WTC11 (cell line): ENCODE measurements around the gene UBL4A. TPM values are rescaled to one million over a fixed set of nuclear protein-coding genes. Genes with fewer than 3 reads are reported as not detected.

Experiments used
- ATAC-seq: fragments of 200-7000 bp; cut with Tn5 transposase; 2 replicates; pipeline ENCODE4 v1.10.0; 2021; ENCODE audit warnings: mild to moderate bottlenecking, moderate library complexity
- CTCF ChIA-PET: fragments of 300-600 bp; sonication (Branson Sonifier 250); formaldehyde crosslinking; loops from one replicate; lab custom pipeline; 2021; ENCODE audit warnings: antibody characterized with exemption; lab: Charles Lee
- POLR2A ChIA-PET: fragments of 350-600 bp; sonication (Branson Sonifier 250); formaldehyde crosslinking; loops from one replicate; lab custom pipeline; 2021; ENCODE audit warnings: antibody characterized with exemption; lab: Charles Lee
- DNase-seq: peaks from one replicate; pipeline ENCODE4 v3.0.0; 2021; ENCODE audit warnings: low spot score
- H3K27ac Mint-ChIP-seq: 2 replicates; pipeline ENCODE4 v1.8.0; 2021; ENCODE audit warnings: mixed read lengths
- H3K27me3 Mint-ChIP-seq: 2 replicates; pipeline ENCODE4 v1.8.0; 2021; ENCODE audit warnings: low read depth, mild to moderate bottlenecking, moderate library complexity, mixed read lengths
- H3K36me3 Mint-ChIP-seq: 2 replicates; pipeline ENCODE4 v1.8.0; 2021; ENCODE audit warnings: mixed read lengths
- H3K4me1 Mint-ChIP-seq: 2 replicates; pipeline ENCODE4 v1.8.0; 2022; ENCODE audit warnings: mixed read lengths
- H3K4me3 Mint-ChIP-seq: 2 replicates; pipeline ENCODE4 v1.8.0; 2021; ENCODE audit warnings: mild to moderate bottlenecking, moderate library complexity, mixed read lengths
- H3K9me3 Mint-ChIP-seq: 2 replicates; pipeline ENCODE4 v1.8.0; 2021; ENCODE audit warnings: mixed read lengths
- AFF4 ChIP-seq: sonication (generic); formaldehyde crosslinking; IDR thresholded peaks from 2 replicates; pipeline ENCODE4 v1.8.1; 2023; ENCODE audit warnings: mild to moderate bottlenecking, missing genetic modification reagents, borderline replicate concordance
- CTCF ChIP-seq: fragments of 200-600 bp; IDR thresholded peaks from 2 replicates; pipeline ENCODE4 v1.8.0; 2022; ENCODE audit warnings: antibody characterized with exemption
- E2F5 ChIP-seq: sonication (generic); formaldehyde crosslinking; IDR thresholded peaks from 2 replicates; pipeline ENCODE4 v1.8.1; 2022; ENCODE audit warnings: mild to moderate bottlenecking, moderate library complexity, missing genetic modification reagents
- ESRRA ChIP-seq: sonication (generic); formaldehyde crosslinking; IDR thresholded peaks from 2 replicates; pipeline ENCODE4 v1.8.1; 2022; ENCODE audit warnings: mild to moderate bottlenecking, missing genetic modification reagents, borderline replicate concordance
- ETV6 ChIP-seq: sonication (generic); formaldehyde crosslinking; IDR thresholded peaks from 2 replicates; pipeline ENCODE4 v1.8.1; 2022; ENCODE audit warnings: mild to moderate bottlenecking, missing genetic modification reagents
- HMGXB4 ChIP-seq: sonication (generic); formaldehyde crosslinking; IDR thresholded peaks from 2 replicates; pipeline ENCODE4 v1.8.1; 2023; ENCODE audit warnings: mild to moderate bottlenecking, moderate library complexity, missing genetic modification reagents
- NFATC4 ChIP-seq: fragments of 250-450 bp; sonication (Bioruptor Pico); IDR thresholded peaks from 2 replicates; pipeline ENCODE4 v1.9.0; 2021; ENCODE audit warnings: mild to moderate bottlenecking
- NFE2L1 ChIP-seq: sonication (generic); formaldehyde crosslinking; IDR thresholded peaks from 2 replicates; pipeline ENCODE4 v1.8.1; 2023; ENCODE audit warnings: missing genetic modification reagents
- PRDM15 ChIP-seq: sonication (generic); formaldehyde crosslinking; IDR thresholded peaks from 2 replicates; pipeline ENCODE4 v1.8.0; 2022; ENCODE audit warnings: missing genetic modification reagents
- SOX15 ChIP-seq: fragments of 250-450 bp; sonication (Bioruptor Pico); IDR thresholded peaks from 2 replicates; pipeline ENCODE4 v1.9.0; 2021; ENCODE audit warnings: mild to moderate bottlenecking
- STAT6 ChIP-seq: sonication (generic); formaldehyde crosslinking; conservative IDR thresholded peaks from 2 replicates; pipeline ENCODE4 v1.8.1; 2023; ENCODE audit warnings: mild to moderate bottlenecking, low read depth, missing genetic modification reagents, moderate library complexity
- ZNF121 ChIP-seq: sonication (generic); formaldehyde crosslinking; IDR thresholded peaks from 2 replicates; pipeline ENCODE4 v1.8.0; 2023; ENCODE audit warnings: missing genetic modification reagents
- ZNF263 ChIP-seq: sonication (generic); formaldehyde crosslinking; IDR thresholded peaks from 2 replicates; pipeline ENCODE4 v1.8.1; 2022; ENCODE audit warnings: low read depth, mild to moderate bottlenecking, moderate library complexity, missing genetic modification reagents
- total RNA-seq: library from RNA; stranded (reverse); gene quantifications from 3 replicates; pipeline ENCODE4 v1.2.3, GENCODE V29; 2021

The UBL4A gene
- total RNA-seq, 1 experiment from 2014 or later: 34.0 TPM

- Mint-ChIP-seq H3K4me1 (peaks cover 19% of the 10 kb centered on the region), H3K27ac (no peak overlapping the region), H3K27me3 (no peaks in the 10 kb centered on the region), H3K36me3 (peaks cover 12% of the 10 kb centered on the region; the same call in 1 of the 2 replicates), H3K4me3 (no peak overlapping the region), H3K9me3 (no peaks in the 10 kb centered on the region)
- DNase-seq (no peak), ATAC-seq (no peak)
- TF ChIP-seq AFF4 (CRISPR knock-in tag) (no peak), SOX15 (CRISPR knock-in tag) (no peak), CTCF (no peak), STAT6 (CRISPR knock-in tag) (no peak), E2F5 (CRISPR knock-in tag) (no peak), ZNF263 (CRISPR knock-in tag) (no peak), ESRRA (CRISPR knock-in tag) (no peak), PRDM15 (no peak), ETV6 (CRISPR knock-in tag) (no peak), ZNF121 (CRISPR knock-in tag) (no peak), NFE2L1 (CRISPR knock-in tag) (no peak), HMGXB4 (no peak), NFATC4 (no peak)
- ChIA-PET CTCF (interaction anchor here (1.2 kb wide), 1 partner anchor 62 kb away, joined by 3 read pairs; no protein-coding TSS in a partner anchor), POLR2A (no interaction called here)
Measured at GRCh38 chrX:154435171-154435733, 51.2 kb downstream of the UBL4A start.
